ENCODE data around the gene MMP11. TPM values are rescaled to one million over a fixed set of nuclear protein-coding genes. Genes with fewer than 3 reads are reported as not detected.

The MMP11 gene
- polyA plus RNA-seq, 1 donor from 2014 or later: 9.3 TPM

DNA sequence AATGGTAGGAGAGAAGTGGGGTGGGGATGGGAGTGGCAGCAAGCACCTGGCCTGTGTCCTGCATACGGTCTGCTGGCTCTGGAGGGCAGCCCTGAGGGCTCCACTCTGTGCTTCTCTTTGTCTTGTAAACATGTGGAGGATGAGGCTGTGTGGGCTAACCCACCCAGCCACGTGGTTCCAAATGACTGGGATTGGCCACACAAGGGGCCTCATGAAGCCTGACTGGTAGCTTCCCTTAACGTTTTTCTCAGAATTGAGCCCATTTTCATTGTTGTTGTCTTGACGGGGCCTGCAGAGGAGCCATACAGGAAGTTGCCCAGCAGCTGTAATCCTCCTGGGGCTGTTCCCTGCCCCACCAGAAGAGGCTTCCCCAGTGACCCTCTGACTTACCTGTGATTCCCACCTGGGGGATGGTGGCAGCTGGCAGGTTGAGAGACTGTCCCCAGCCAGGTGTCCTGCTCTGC, 48.1 kb downstream of the MMP11 start:
- no peak for TF ChIP-seq EZH2 (IDR thresholded peaks at IDR 0.05; ENCODE audit: borderline replicate concordance, insufficient read depth, low read length, poor library complexity, severe bottlenecking)
- TF ChIP-seq SMC3 (conservative IDR thresholded peaks at IDR 0.05; ENCODE audit: poor library complexity): no peak
- TF ChIP-seq, protein P1, sequence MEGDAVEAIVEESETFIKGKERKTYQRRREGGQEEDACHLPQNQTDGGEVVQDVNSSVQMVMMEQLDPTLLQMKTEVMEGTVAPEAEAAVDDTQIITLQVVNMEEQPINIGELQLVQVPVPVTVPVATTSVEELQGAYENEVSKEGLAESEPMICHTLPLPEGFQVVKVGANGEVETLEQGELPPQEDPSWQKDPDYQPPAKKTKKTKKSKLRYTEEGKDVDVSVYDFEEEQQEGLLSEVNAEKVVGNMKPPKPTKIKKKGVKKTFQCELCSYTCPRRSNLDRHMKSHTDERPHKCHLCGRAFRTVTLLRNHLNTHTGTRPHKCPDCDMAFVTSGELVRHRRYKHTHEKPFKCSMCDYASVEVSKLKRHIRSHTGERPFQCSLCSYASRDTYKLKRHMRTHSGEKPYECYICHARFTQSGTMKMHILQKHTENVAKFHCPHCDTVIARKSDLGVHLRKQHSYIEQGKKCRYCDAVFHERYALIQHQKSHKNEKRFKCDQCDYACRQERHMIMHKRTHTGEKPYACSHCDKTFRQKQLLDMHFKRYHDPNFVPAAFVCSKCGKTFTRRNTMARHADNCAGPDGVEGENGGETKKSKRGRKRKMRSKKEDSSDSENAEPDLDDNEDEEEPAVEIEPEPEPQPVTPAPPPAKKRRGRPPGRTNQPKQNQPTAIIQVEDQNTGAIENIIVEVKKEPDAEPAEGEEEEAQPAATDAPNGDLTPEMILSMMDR (IDR thresholded peaks at IDR 0.05; ENCODE audit: poor library complexity, severe bottlenecking): no peak
- TF ChIP-seq EP300 (conservative IDR thresholded peaks at IDR 0.05; ENCODE audit: poor library complexity, severe bottlenecking): no peak
- H3K36me3 ChIP-seq (ENCODE audit: insufficient read depth, low read length): peaks cover 12% of the 10 kb centered on the region
- no peak overlapping the region for H3K4me3 ChIP-seq (ENCODE audit: low read length)
- H3K79me2 ChIP-seq (replicated peaks; ENCODE audit: insufficient read depth, low read length): no peaks in the 10 kb centered on the region
- no peaks in the 10 kb centered on the region for H3K9me3 ChIP-seq (ENCODE audit: low read length)
- H3F3A ChIP-seq (ENCODE audit: insufficient read depth, low read length, poor library complexity, severe bottlenecking): no peaks in the 10 kb centered on the region
- no peak overlapping the region for H3K9ac ChIP-seq (ENCODE audit: low read length)
- no peak overlapping the region for H3K4me2 ChIP-seq (ENCODE audit: low read length)
- no peaks in the 10 kb centered on the region for H3K27me3 ChIP-seq (ENCODE audit: insufficient read depth, low read depth, low read length)
- no peak overlapping the region for H3K27ac ChIP-seq (ENCODE audit: low read length)
- no peaks in the 10 kb centered on the region for H3K9me2 ChIP-seq (ENCODE audit: insufficient read depth, low read length)
- H2AFZ ChIP-seq (ENCODE audit: low read depth, low read length): no peak overlapping the region
- no peaks in the 10 kb centered on the region for H4K20me1 ChIP-seq (ENCODE audit: insufficient read depth)

DNA sequence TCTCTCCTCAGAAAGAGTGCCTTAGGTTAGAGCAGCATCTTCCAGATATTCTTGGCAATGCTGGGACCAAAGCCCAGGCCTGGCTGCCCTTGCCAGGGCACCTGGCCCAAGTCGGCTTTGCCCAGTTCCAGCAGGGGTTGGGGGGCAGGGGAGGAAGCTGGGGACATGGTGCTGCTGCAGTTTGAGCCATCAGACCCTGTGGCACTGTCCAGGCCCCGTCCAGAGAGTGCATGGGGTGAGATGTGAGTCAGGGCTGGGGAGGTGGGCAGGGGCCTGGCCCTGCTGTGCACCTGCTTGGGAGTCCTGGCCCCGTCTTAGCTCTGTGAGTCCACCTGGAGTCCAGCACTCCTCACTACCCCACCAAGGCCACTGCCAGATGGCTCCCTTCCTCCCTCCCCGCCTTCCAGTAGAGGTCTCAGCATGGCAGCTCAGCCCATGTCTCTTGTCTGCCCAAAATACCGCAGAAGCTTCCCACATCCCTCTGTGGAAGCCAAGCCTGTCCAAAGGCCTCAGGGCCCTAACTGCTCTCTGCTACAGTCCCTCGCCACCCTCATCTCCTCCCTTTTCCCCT, 49.5 kb downstream of the MMP11 start:
- TF ChIP-seq, protein P2, sequence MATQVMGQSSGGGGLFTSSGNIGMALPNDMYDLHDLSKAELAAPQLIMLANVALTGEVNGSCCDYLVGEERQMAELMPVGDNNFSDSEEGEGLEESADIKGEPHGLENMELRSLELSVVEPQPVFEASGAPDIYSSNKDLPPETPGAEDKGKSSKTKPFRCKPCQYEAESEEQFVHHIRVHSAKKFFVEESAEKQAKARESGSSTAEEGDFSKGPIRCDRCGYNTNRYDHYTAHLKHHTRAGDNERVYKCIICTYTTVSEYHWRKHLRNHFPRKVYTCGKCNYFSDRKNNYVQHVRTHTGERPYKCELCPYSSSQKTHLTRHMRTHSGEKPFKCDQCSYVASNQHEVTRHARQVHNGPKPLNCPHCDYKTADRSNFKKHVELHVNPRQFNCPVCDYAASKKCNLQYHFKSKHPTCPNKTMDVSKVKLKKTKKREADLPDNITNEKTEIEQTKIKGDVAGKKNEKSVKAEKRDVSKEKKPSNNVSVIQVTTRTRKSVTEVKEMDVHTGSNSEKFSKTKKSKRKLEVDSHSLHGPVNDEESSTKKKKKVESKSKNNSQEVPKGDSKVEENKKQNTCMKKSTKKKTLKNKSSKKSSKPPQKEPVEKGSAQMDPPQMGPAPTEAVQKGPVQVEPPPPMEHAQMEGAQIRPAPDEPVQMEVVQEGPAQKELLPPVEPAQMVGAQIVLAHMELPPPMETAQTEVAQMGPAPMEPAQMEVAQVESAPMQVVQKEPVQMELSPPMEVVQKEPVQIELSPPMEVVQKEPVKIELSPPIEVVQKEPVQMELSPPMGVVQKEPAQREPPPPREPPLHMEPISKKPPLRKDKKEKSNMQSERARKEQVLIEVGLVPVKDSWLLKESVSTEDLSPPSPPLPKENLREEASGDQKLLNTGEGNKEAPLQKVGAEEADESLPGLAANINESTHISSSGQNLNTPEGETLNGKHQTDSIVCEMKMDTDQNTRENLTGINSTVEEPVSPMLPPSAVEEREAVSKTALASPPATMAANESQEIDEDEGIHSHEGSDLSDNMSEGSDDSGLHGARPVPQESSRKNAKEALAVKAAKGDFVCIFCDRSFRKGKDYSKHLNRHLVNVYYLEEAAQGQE (IDR thresholded peaks at IDR 0.05; ENCODE audit: borderline replicate concordance): no peak
- TF ChIP-seq SMC3 (conservative IDR thresholded peaks at IDR 0.05; ENCODE audit: poor library complexity) (no peak), MXI1 (conservative IDR thresholded peaks at IDR 0.05; ENCODE audit: poor library complexity, severe bottlenecking) (no peak), POLR2AphosphoS5 (IDR thresholded peaks at IDR 0.05) (no peak), TAF1 (IDR thresholded peaks at IDR 0.05; ENCODE audit: low read depth) (no peak), EZH2 (IDR thresholded peaks at IDR 0.05; ENCODE audit: borderline replicate concordance, insufficient read depth, low read length, poor library complexity, severe bottlenecking) (no peak), EP300 (conservative IDR thresholded peaks at IDR 0.05; ENCODE audit: poor library complexity, severe bottlenecking) (no peak), RAD21 (conservative IDR thresholded peaks at IDR 0.05) (no peak)
- TF ChIP-seq, protein P1 (IDR thresholded peaks at IDR 0.05; ENCODE audit: poor library complexity, severe bottlenecking): no peak
- Histone ChIP-seq H3K9me3 (ENCODE audit: low read length) (no peaks in the 10 kb centered on the region), H3K27ac (ENCODE audit: low read length) (no peak overlapping the region), H3F3A (ENCODE audit: insufficient read depth, low read length, poor library complexity, severe bottlenecking) (no peaks in the 10 kb centered on the region), H3K9ac (ENCODE audit: low read length) (no peak overlapping the region), H3K36me3 (ENCODE audit: insufficient read depth, low read length) (peaks cover 5% of the 10 kb centered on the region), H2AFZ (ENCODE audit: low read depth, low read length) (no peak overlapping the region), H4K20me1 (ENCODE audit: insufficient read depth) (no peaks in the 10 kb centered on the region), H3K4me2 (ENCODE audit: low read length) (no peak overlapping the region), H3K9me2 (ENCODE audit: insufficient read depth, low read length) (no peaks in the 10 kb centered on the region), H3K79me2 (replicated peaks; ENCODE audit: insufficient read depth, low read length) (no peaks in the 10 kb centered on the region), H3K4me3 (ENCODE audit: low read length) (no peak overlapping the region), H3K27me3 (ENCODE audit: insufficient read depth, low read depth, low read length) (no peaks in the 10 kb centered on the region)

Measured in neural cell (in vitro differentiated cells).